ENCODE data around the gene HUNK. TPM values are rescaled to one million over a fixed set of nuclear protein-coding genes. Genes with fewer than 3 reads are reported as not detected.

HUNK gene
- polyA plus RNA-seq, 1 donor (not counting 4 experiments of a cell fraction or from before 2014, with no cell fraction given), result 0.03 TPM

DNA sequence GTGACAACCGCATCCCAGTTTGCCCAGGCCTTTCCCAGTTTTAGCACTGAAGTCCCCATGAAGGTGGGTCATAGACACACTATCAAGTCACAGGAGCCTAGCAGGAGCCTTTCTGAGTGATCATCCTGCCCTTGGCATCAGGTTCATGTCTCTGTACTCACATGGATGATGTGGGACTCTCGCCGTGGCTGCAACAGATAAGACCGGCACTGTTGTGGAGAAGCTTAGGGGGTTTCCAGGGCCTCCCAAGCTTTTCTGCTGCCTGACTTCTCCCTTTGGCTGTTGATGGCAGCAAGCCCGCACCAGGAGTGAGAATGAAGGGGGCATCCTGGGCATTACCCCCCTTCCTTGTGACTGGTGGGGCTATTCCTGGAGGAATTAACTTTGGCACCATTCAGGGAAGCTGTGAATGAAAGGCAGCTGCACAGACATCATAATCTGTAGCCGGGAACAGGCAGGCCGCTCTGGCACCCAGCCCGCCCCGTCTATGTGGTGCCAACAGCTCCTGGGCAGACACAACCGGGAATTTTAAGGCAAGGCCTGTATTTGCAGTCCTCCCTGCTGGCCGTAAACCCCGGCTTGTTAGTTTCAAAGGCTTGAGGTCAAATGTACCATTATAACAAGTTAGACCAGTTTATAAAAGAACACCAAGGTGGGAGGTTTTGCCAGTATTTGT lies 148.6 kb downstream of the HUNK start:
- Histone ChIP-seq H3K9me1 (ENCODE audit: control insufficient read depth, extremely low read depth, insufficient read depth, low read length) (no peaks in the 10 kb centered on the region), H3K4me1 (ENCODE audit: control insufficient read depth, extremely low read depth, insufficient read depth, low read length) (no peaks in the 10 kb centered on the region), H3K27ac (ENCODE audit: control insufficient read depth, insufficient read depth, low read length) (no peak overlapping the region), H3K4me2 (ENCODE audit: control insufficient read depth, extremely low read depth, insufficient read depth, low read depth, low read length) (no peak overlapping the region), H3K27me3 (ENCODE audit: control insufficient read depth, extremely low read depth, insufficient read depth, low read length) (no peaks in the 10 kb centered on the region), H2AFZ (ENCODE audit: control insufficient read depth, low read length) (no peak overlapping the region), H3K4me3 (ENCODE audit: control insufficient read depth in 2 of 3, extremely low read depth in 1 of 3, insufficient read depth in 2 of 3, low read depth in 1 of 3, low read length in 3 of 3) (no peak overlapping the region), H3K9ac (ENCODE audit: control insufficient read depth, extremely low read depth, insufficient read depth, low read length) (no peak overlapping the region), H4K20me1 (ENCODE audit: control insufficient read depth, extremely low read depth, insufficient read depth, low read length) (no peaks in the 10 kb centered on the region), H3K36me3 (ENCODE audit: control insufficient read depth in 2 of 2, extremely low read depth in 1 of 2, insufficient read depth in 2 of 2, low read length in 2 of 2) (no peaks in the 10 kb centered on the region), H3K9me3 (ENCODE audit: control insufficient read depth, low read depth, low read length) (no peaks in the 10 kb centered on the region), H3K79me2 (ENCODE audit: control insufficient read depth, insufficient read depth, low read length) (no peaks in the 10 kb centered on the region)
- no peak for FAIRE-seq
- dilution Hi-C loops (cut with MboI; ENCODE audit: extremely low pct_ligation_motif_present, low sequenced_read_pairs), result no loop called here
- no peak for DNase-seq (ENCODE audit: low read depth, low spot score)
- TF ChIP-seq, protein P1, sequence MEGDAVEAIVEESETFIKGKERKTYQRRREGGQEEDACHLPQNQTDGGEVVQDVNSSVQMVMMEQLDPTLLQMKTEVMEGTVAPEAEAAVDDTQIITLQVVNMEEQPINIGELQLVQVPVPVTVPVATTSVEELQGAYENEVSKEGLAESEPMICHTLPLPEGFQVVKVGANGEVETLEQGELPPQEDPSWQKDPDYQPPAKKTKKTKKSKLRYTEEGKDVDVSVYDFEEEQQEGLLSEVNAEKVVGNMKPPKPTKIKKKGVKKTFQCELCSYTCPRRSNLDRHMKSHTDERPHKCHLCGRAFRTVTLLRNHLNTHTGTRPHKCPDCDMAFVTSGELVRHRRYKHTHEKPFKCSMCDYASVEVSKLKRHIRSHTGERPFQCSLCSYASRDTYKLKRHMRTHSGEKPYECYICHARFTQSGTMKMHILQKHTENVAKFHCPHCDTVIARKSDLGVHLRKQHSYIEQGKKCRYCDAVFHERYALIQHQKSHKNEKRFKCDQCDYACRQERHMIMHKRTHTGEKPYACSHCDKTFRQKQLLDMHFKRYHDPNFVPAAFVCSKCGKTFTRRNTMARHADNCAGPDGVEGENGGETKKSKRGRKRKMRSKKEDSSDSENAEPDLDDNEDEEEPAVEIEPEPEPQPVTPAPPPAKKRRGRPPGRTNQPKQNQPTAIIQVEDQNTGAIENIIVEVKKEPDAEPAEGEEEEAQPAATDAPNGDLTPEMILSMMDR (optimal IDR thresholded peaks at IDR 0.05 in 1 of 3, IDR thresholded peaks at IDR 0.05 in 1 of 3, conservative IDR thresholded peaks at IDR 0.05 in 1 of 3; ENCODE audit: extremely low read depth in 1 of 3, insufficient read depth in 2 of 3, low read length in 3 of 3), result no peak
- TF ChIP-seq EZH2 (IDR thresholded peaks at IDR 0.05; ENCODE audit: low read length), result no peak

DNA sequence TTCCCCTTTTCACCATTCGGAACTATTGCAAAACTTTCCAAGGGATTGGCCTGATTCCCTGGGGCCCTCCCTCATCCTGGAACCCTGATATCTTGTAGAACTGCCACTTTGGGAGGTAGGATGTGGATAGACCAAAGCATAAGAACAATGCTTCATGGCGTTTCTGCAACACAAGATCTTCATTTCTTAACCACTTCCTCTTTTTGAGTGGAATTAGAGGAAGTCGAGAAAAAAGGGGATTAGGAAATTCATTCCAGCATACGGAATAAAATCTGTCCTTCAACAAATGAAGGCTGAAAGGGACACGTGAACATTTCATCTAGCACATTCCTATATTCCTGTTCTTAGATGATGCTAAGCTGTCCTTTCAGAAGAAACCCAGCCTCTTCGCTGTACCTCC lies 149.3 kb downstream of the HUNK start:
- no peaks in the 10 kb centered on the region for H3K4me1 ChIP-seq (ENCODE audit: control insufficient read depth, extremely low read depth, insufficient read depth, low read length)
- dilution Hi-C loops (cut with MboI; ENCODE audit: extremely low pct_ligation_motif_present, low sequenced_read_pairs), result no loop called here
- TF ChIP-seq, protein P1 (optimal IDR thresholded peaks at IDR 0.05 in 1 of 3, IDR thresholded peaks at IDR 0.05 in 1 of 3, conservative IDR thresholded peaks at IDR 0.05 in 1 of 3; ENCODE audit: extremely low read depth in 1 of 3, insufficient read depth in 2 of 3, low read length in 3 of 3), result no peak
- TF ChIP-seq EZH2 (IDR thresholded peaks at IDR 0.05; ENCODE audit: low read length), result no peak
- H3K4me2 ChIP-seq (ENCODE audit: control insufficient read depth, extremely low read depth, insufficient read depth, low read depth, low read length), result no peak overlapping the region
- H3K9me1 ChIP-seq (ENCODE audit: control insufficient read depth, extremely low read depth, insufficient read depth, low read length), result no peaks in the 10 kb centered on the region
- H3K36me3 ChIP-seq (ENCODE audit: control insufficient read depth in 2 of 2, extremely low read depth in 1 of 2, insufficient read depth in 2 of 2, low read length in 2 of 2), result no peaks in the 10 kb centered on the region
- H3K9me3 ChIP-seq (ENCODE audit: control insufficient read depth, low read depth, low read length), result no peaks in the 10 kb centered on the region
- no peak overlapping the region for H3K27ac ChIP-seq (ENCODE audit: control insufficient read depth, insufficient read depth, low read length)
- FAIRE-seq, result no peak
- H4K20me1 ChIP-seq (ENCODE audit: control insufficient read depth, extremely low read depth, insufficient read depth, low read length), result no peaks in the 10 kb centered on the region
- no peak overlapping the region for H3K9ac ChIP-seq (ENCODE audit: control insufficient read depth, extremely low read depth, insufficient read depth, low read length)
- no peaks in the 10 kb centered on the region for H3K79me2 ChIP-seq (ENCODE audit: control insufficient read depth, insufficient read depth, low read length)
- DNase-seq (ENCODE audit: low read depth, low spot score), result no peak
- no peak overlapping the region for H3K4me3 ChIP-seq (ENCODE audit: control insufficient read depth in 2 of 3, extremely low read depth in 1 of 3, insufficient read depth in 2 of 3, low read depth in 1 of 3, low read length in 3 of 3)
- no peaks in the 10 kb centered on the region for H3K27me3 ChIP-seq (ENCODE audit: control insufficient read depth, extremely low read depth, insufficient read depth, low read length)
- H2AFZ ChIP-seq (ENCODE audit: control insufficient read depth, low read length), result no peak overlapping the region
